HG03196 (cell line): Measurements from ENCODE around the gene OTOP3.

ENCODE experiments used
- ATAC-seq: cut with Tn5 transposase; IDR thresholded peaks from one replicate; pipeline ENCODE4 v1.9.1; 2021; ENCODE audit not compliant: unreplicated experiment

Gene OTOP3

GRCh38 chr17:74939534-74939933 lies 3.8 kb downstream of the OTOP3 start:
- ATAC-seq: no peak

DNA sequence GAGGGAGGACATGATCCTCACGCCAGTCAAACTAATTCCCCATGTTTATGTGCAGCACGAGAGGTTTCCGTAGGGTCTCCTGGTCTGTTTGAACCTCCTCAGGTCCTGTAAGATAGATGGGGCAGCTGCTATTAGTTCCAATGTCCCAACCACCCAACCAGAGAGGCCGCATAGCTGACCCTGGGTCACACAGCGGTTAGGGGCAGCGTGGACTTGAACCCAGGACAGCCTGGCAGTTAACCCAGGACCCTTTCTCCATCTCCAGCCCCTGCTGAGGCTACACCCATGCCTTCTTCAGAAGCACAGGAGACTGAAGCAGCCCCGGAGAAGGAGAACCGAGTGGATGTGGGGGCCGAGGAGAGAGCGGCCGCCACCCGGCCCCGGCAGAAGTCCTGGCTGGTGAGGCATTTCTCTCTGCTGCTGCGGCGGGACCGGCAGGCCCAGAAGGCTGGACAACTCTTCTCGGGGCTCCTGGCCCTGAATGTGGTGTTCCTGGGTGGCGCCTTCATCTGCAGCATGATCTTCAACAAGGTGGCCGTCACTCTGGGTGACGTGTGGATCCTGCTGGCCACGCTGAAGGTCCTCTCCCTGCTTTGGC lies 5.5 kb downstream of the OTOP3 start:
- no peak for ATAC-seq

DNA sequence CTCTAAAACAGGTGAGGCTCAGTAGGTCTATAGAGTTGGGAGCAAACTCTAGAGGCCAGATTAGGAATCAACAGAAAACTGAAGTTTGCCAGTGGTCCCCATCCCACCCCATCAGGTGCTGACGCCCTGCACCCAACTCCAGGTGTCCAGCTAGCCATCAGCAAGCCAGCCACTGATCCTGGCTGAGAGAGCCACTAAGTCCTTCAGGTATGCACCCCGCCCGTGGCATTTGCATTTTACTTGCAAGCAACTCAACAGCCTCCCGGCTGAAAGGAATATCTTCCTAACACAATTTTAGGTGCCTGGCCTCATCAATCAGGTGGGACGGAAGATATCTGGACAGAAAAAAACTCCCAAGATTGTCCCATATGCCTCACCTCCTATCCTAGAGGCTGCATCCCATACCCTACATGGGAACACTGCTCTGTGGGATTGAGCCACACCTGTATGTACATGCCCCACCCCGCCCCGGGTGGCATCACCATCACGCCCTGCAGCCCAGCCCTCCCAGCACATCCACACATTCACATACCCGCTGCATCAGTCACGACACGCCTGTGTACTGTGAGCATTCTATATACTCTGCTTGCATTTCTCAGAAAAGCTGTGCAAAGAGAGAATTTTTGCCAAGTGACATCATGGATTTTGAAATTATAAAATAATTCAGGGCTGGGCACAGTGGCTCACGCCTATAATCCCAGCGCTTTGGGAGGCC lies 8.3 kb downstream of the OTOP3 start:
- ATAC-seq: no peak

DNA sequence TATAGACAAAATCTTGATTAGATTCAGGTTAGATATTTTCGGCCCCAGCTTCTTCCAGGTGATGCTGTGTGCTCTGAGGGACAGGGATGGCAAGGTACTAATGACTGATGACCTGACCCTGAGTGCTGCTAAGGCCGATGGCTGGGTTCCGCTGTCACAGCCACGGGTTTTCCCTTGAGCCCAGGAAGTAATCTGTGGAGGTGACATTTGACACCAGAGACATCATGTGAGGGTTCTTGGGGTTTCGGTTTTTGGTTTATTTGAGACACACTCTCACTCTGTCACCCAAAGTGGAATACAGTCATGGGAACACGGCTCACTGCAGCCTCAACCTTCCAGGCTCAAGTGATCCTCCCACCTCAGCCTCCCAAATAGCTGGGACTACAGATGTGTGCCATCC lies 9.8 kb downstream of the OTOP3 start:
- no peak for ATAC-seq

- no peak for ATAC-seq
Observed at GRCh38 chr17:74946641-74947040, 10.9 kb downstream of the OTOP3 start.

- ATAC-seq: no peak
Observed at GRCh38 chr17:74947041-74947754, 11.5 kb downstream of the OTOP3 start.

DNA sequence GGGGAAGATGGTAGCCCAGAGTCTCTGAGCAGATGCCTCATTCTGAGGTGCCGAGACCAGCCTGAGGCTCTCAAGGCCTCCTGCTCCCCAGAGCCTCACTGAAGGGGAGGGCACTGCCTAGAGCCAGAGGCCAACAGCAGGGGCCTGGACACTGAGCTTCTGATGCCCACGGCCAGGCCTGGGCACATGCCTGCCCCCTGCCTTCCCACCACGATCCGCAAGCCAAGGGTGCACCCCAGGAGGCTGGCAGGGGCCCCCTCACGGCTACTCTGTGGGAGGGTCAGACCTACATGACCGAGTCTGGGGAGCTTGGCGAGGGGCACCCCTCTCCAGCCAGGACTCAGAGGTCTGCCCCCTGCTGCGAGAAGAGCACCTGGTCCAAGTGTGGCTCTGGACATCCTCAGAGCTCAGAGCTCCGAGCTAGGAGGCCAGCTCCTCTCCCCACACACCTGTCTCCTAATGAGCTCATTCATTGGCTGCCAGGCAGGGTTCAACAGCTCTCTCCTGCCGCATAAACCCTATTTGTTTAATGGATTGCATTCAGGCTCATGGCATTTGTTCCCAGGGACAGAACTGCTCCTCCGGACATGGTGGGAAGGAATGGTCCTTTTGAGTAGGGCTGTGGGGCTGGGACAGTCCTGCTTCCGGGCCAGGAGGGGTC lies 13.9 kb downstream of the OTOP3 start:
- ATAC-seq: no peak

DNA sequence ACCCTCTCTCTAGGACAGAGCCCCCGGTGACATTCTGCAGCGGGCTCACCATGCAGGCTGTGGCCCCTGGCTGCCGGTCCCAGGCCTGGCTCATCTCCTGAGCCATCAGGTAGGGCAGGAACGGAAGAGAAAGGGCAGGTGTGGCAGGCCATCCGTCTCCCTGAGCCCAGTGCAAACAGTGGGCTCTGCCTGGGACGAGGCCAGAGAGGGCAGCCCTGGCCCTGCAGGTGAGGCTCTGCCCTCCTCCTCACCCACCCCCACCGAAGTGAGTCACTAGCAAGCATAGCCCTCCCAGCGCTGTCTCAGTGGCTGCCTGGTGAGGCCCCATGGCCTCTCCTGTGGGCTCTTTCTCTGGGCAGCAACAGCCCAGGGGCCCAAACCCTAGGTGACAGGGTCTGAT lies 14.5 kb downstream of the OTOP3 start:
- no peak for ATAC-seq

- ATAC-seq: no peak
Observed at GRCh38 chr17:74951065-74951464, 15.4 kb downstream of the OTOP3 start.

DNA sequence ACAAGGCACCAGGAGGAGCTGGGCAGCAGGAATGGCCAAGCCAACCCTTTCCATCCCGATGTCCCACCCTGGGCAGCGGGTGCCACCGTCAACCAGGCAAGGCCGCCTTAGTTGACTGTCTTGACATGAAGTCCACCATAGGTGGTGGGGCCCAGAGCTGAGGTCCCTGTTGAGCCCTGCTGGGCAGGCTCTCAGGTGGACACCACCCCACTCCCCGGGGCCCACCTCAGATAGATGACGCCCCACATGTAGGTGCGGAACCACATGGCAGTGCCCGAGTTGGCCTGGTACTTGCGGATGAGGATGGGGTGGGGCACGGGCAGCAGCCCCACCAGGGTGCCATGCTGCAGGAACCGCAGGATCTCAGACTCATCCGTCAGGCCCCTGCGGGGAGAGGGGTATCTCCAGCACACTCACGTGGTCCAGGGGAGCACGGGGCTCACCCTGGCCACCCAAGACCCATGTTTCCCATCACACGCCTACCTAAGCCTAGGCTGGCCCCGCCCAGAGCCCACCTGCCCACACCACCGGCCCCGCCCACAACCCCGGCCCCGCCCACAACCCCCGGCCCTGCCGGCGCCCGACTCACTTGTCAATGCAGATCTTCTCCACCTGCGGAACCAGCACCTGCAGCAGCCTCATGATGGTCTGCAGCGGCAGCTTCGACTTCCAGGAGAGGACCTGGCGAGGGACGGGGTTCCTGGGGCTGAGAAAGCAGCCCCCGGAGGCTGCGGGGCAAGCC lies 16.2 kb downstream of the OTOP3 start:
- no peak for ATAC-seq

GRCh38 chr17:74952431-74953133 lies 16.9 kb downstream of the OTOP3 start:
- ATAC-seq: no peak

GRCh38 chr17:74953134-74953687 lies 17.5 kb downstream of the OTOP3 start:
- ATAC-seq: no peak

DNA sequence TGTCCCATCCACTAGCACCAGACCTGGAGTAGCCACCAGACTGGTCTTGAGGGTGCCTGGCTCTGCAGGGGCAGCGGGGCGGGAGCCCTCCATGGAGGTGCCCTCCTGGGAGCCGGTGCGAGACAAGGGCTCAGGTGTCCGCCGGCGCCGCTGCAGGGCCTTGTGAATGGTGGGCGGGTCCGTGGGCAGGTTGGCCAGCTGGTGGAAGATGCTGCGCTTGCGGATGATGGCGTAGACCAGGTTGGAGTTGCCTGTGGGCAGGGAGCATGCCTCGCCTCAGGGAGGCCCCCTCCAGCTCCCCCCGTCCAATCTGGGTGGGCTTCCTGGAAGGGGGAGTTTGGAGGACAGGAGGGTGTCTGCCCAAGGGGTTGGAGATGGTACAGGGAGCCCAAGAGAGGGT lies 18.4 kb downstream of the OTOP3 start:
- no peak for ATAC-seq

DNA sequence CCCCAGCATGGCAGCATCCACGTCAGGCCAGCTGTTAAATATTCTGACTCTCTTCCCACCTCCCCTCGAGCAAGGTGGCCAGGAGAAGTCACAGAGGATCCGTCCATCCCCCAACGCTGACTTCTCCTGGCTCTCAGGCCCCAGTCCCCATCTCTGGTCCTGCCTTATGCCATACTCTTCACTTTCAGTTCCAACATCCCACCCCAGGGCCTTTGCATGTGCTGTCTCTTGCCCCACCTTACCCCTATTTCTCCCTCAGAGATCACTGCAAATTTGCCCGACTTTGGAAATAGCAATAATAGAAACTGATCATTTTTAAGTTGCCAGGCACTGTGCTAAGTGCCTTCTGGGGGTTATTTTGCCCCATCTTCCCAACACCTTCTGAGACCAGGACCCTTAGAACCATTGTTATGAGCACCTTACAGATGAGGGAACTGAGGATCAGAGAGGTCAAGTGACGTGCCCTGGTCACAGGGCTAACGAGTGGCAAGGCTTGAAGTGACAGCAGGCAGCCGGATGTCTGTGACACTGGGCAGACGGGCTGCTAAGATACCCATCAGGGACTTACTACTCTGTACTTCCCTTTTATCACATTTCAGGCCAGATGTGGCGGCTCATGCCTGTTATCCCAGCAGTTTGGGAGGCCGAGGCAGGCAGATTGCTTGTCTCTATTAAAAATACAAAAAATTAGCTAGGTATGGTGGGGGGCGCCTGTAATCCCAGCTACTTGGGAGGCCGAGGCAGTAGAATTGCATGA lies 19.1 kb downstream of the OTOP3 start:
- ATAC-seq: no peak

DNA sequence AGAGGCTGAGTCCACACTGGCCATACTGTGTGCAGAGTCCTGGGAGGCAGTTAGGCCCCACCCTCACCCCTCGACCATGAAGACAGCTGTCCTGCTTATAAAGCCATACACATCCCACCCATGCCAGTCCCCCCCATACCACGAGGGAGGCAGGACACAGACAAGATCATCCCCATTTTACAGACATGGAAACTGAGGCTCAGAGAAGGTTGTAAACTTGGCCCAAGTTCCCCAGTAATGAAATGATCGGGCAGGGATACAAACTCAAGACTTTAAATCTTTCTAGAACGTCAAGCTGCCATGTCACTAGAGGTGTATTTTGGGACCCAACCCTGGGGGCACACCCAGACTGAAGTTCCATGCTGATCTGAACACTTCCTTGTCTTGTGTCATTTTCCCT lies 20.4 kb downstream of the OTOP3 start:
- ATAC-seq: no peak

DNA sequence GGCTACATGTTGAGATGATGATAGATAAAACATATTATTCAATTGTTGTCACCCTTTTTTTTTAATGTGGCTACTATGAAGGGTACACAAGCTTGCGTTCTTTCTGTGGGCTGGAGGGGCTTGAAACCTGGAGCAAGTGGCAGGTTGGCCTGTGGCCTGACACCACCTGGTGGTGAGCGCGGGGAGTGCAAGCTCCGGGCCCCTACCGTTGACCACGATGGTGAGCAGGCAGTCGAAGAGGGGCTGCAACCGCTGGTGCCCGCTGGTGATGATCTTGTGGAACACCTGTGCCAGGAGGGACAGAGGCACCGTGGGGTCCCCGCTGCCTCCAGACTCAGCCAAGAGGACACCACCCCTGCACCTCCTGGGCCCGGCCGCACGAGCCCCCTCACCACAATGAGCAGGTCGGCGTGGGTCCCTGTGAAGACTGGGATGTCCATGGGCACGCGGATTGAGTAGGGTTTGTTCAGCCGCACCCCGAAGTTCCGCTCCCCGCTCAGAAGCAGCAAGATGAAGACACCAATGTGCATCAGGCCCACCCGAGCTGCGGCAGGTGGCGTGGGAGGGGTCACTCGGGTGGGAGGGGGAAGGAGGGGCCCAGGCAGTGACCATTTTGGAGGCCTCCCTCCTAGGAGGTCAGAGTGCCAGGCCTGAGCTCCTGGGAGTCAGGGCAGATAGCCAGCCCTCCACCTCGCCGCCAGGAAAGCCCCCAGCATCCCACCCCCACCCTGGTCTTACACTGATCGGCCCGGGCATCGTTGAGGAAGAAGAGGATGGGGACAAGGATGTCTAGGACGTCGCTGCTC lies 22.4 kb downstream of the OTOP3 start:
- no peak for ATAC-seq

- no peak for ATAC-seq
Observed at GRCh38 chr17:74959826-74960515, 24.3 kb downstream of the OTOP3 start.
